H1 (cell line): Measurements from ENCODE around the gene CPNE4. TPM values are rescaled to one million over a fixed set of nuclear protein-coding genes. Genes with fewer than 3 reads are reported as not detected.

Experiments
- ASH2L ChIP-seq: fragments of 200-600, 300-600 bp; sonication (generic); IDR thresholded peaks from one replicate; pipeline ENCODE4 v1.7.1; 2017; ENCODE audit warnings: low read length
- RNF2 ChIP-seq: fragments of 200-900, 300-1000 bp; sonication (generic); IDR thresholded peaks from 2 replicates; pipeline ENCODE4 v1.7.1; 2016; ENCODE audit warnings: borderline replicate concordance, low read depth, mild to moderate bottlenecking, antibody characterized with exemption, low read length; ENCODE audit not compliant: poor library complexity, severe bottlenecking; ENCODE audit errors: missing control alignments
- polyA plus RNA-seq, 7 experiments: library from polyadenylated mRNA; depleted of rRNA in 3 of 7; stranded (reverse) in 5 of 7; unstranded in 2 of 7; fragments of >200 nt in 5 of 7; fragments of 200-250 nt in 2 of 7; gene quantifications; 1 replicate in 5 of 7; 2 replicates in 1 of 7; 4 replicates in 1 of 7; pipeline versions ENCODE4 v1.2.1 to v1.2.3, GENCODE V29; 2011 to 2013; ENCODE audit warnings: missing spikeins in 2 of 7, mixed read lengths in 2 of 7
- total RNA-seq: library from RNA; stranded (reverse); fragmentation: NEBNext Ultra II Directional; extraction: Animal tissue kit (Norgen Biotek cat#: 25700); gene quantifications from 2 replicates; pipeline ENCODE4 v1.2.1, GENCODE V29; 2021
- TF ChIP-seq, protein P1 (sequence below): IDR thresholded peaks from 2 replicates; pipeline ENCODE4 v1.6.1; 2012; ENCODE audit warnings: low read length, inconsistent platforms

The CPNE4 gene
- total and polyA plus RNA-seq, 2 of the 8 experiments (the other 6 are each of a cell fraction or from before 2014, with no cell fraction given): 0.82 to 3.8 TPM

DNA sequence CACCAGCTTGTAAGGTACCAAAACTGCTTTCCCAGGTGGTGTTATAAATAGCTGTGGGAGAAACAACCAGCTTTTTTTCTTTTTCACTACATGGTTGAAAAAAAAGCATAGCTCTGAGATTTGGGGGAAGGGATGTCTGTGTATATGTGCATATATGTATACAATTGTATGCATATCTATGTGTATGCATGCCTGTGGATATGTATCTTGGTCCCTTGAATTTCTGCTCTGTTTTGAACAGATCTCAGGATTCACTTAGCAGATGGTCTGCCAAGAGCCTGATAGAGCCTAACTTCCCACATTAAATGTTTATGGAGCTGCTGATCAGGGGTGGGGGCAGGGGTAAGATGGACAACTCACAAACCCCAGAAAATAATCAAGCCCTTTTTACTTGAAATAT lies 39.0 kb upstream of the CPNE4 start (continued):
- no peak for TF ChIP-seq RNF2
- TF ChIP-seq ASH2L: no peak
- TF ChIP-seq, protein P1, sequence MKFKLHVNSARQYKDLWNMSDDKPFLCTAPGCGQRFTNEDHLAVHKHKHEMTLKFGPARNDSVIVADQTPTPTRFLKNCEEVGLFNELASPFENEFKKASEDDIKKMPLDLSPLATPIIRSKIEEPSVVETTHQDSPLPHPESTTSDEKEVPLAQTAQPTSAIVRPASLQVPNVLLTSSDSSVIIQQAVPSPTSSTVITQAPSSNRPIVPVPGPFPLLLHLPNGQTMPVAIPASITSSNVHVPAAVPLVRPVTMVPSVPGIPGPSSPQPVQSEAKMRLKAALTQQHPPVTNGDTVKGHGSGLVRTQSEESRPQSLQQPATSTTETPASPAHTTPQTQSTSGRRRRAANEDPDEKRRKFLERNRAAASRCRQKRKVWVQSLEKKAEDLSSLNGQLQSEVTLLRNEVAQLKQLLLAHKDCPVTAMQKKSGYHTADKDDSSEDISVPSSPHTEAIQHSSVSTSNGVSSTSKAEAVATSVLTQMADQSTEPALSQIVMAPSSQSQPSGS: no peak
